Glomerular endothelial cell (primary cell): ENCODE measurements around the gene SDR42E1. TPM values are rescaled to one million over a fixed set of nuclear protein-coding genes. Genes with fewer than 3 reads are reported as not detected.
"Not testable (repeated sequence)": the region's sequence is repeated elsewhere in the genome, so short reads cannot be mapped to it uniquely, and the experiment has no call there.

Experiments
- DNase-seq: peaks from one replicate; pipeline ENCODE4 v3.0.0-alpha.2; 2011; ENCODE audit warnings: low read depth, low spot score; ENCODE audit errors: extremely low read depth
- total RNA-seq: library from RNA; depleted of rRNA; stranded (reverse); fragments of >200 nt; gene quantifications from 2 replicates; pipeline ENCODE4 v1.2.3, GENCODE V29; 2015

The SDR42E1 gene
- total RNA-seq, 1 donor from 2014 or later = 3.5 TPM

DNA sequence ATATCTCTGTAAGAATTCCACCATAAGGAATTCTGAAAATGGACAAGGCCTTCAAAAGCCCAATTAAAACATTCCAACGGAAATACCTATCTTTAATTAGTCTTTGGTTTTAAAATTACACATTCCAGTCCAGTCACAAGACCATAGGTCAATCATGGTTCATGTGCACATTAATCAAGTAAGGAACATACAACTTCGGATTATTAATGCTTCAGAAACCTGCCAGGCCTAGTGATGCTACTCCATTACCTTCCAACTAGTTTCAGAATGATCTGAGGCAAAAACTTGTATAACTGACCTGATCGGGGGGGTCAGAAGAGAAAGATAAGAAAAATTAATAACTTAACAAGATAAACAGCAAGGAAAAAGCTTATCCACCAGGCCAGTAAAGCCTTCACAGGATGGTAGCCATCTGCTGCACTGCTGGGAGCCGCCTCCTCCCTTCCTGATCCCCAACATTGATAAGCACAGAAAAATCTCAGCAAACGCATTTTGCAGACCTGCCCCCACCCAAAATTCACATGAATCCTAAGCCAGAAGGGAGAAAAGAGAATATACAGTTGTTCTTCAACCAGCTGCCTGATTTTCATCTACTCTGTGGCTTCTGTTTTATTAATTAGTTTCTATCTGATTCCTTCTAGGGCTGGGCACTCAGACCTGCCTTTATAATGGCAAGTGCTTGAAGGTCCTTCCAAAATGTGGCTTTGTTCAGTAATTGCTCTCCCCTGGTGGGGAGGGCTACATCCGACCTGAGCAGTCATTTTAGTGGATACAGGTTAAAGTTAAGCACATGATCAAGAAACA, 6.0 kb downstream of the SDR42E1 start:
- no peak for DNase-seq

GRCh38 chr16:82004601-82005000, 6.7 kb downstream of the SDR42E1 start:
- DNase-seq = no peak

DNA sequence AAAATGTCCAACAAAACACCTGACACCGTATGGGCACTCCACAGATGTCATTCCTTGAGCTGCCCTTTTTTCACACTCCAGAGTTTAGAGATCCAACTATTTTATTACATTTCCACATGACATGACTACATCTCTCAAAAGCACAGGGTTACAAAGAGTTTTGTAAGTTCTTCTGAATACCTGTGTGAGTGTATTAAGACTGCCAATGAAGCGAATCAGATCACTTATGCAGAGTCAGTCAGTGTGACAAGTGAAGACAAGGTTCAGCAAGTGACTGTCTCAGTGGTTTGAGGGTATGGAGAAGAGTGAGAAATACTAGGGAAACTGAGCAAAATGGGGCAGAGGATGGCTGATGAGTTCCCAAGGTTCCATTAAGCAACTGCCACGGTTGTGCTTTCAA, 8.4 kb downstream of the SDR42E1 start:
- DNase-seq = no peak

DNA sequence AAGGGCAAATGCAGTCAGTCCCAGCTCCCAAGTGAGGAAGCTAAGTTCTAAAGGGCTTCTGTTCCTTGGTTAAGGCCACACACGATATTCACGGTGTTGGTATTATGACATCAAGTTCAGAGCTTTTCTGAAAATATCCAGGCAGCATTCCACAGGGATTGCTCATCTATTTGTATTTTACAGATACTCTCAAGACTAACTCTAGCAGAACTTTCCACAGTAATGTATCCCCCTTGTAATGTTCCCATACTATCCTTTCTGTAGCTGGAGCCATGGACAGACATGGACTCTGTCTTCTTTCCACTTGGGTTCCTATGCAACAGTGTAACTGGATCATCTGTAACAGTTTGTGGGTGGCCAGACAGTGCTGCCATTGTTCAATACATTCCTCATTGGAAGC, 13.5 kb downstream of the SDR42E1 start:
- DNase-seq = no peak

- DNase-seq = peak; percentile 86
Measured at GRCh38 chr16:81996664-81997509, 14.4 kb downstream of the SDR42E1 start.

GRCh38 chr16:81995651-81996050, 15.6 kb downstream of the SDR42E1 start:
- DNase-seq = peak; percentile 69

DNA sequence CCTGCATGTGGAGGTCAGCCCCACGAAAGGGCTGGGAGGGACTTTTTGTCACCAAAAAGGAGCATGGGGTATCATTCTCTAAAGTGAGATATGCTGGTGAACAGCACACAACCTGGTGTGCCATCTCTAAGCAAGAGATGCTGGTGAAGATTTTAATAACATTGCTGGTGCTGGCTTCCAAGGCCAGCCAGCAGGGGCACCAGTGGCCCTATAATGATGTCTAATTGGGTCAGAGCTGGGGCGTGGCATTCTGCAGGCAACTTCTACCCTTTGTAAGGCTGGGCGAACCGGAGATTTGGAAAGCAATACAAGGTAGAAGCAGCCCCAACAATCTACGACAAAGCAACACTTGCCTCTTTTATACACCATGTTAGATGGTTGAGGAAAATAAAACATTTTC, 16.8 kb downstream of the SDR42E1 start:
- no peak for DNase-seq

DNA sequence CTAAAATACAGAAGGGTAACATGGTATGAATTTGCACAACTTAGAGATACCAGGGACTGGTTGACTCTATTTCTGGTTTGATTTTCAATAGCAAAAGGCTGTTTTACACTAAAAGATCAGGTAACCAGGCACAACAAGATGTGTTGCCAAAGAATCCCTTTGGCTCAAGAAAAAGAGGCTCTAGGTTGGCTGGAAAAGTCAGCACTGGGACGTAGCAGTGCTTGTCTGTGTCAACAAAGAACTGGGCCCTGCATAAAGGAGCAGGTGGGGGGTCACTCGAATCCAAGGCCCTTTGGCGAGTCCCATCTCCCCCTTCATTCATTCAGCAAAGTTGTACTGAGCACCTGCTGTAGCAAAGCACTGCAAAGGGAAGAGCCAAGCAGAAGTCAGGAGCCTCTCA, 18.4 kb downstream of the SDR42E1 start:
- no peak for DNase-seq

- no peak for DNase-seq
Measured at GRCh38 chr16:81987706-81988105, 23.6 kb downstream of the SDR42E1 start.

DNA sequence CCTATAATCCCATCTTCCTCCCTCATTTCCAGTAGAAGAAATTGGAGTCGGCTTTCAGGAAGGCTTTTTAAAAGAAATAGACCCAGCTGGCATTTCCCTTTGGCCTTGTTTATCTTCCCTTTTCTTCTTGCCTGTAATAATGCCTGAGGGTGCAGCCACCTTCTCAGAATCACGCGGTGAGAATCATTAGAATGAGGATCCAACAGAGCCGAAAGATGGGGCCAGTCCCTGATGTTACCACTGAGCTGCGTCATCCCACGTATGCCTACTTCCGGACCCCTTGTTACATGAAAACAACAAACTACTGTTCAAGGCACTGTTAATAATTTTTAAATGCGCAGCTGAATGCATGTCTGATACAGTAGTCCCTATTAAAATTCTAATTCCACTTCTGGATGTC, 24.1 kb downstream of the SDR42E1 start:
- no peak for DNase-seq

- DNase-seq = not testable (repeated sequence)
Measured at GRCh38 chr16:81977335-81977942, 33.8 kb downstream of the SDR42E1 start.

DNA sequence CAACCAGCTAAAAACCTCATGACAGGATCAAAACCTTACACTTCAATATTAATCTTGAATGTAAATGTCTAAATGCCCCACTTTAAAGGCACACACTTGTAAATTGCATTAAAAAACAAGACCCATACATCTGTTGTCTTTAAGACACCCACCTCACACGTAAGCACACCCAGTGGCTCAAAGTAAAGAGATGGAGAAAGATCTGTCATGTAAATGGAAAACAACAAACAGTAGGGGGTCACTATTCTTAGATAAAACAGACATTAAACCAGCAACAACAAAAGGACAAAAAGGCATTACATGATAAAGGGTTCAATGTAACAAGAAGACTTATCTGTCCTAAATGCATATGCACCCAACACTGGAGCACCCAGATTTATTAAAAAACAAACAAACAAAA, 35.6 kb downstream of the SDR42E1 start:
- DNase-seq = no peak

DNA sequence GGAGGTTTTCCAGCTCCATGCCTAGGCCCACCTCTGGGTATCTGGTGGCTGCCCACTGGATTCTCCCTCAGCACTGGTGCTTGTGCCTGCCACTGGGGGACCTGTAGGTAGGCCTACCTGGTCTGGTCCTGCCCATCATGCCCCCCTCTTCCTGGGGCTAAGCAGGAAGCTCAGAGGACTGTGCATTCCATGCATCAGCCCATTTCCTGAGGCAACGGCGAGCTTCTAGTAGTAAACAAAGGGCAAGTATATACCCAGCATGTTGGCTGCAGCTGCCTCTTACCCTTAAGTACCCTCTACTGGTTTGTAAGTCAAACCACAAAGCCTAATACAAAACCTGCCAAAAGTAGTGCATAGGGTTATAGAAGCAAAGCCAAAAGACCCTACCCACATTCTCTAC, 37.5 kb downstream of the SDR42E1 start:
- DNase-seq = no peak

- DNase-seq = no peak
Measured at GRCh38 chr16:81971853-81972252, 39.4 kb downstream of the SDR42E1 start.

DNA sequence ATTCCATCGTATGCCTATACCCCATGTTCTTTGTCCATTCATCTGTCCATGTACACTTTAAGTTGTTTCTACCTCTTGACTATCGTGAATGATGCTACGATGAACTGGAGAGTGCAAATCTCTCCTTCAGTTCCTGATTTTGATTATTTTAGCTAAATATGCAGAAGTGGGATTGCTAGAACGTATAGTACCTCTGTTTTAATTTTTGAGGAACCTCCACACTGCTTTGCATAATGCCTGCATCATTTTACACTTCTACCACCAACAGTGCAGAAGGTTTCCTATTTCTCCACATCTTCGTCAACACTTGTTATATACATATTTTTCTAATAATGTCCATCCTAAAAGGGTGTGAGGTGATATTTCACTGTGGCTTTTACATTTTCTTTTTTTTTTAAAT, 43.9 kb downstream of the SDR42E1 start:
- DNase-seq = no peak

DNA sequence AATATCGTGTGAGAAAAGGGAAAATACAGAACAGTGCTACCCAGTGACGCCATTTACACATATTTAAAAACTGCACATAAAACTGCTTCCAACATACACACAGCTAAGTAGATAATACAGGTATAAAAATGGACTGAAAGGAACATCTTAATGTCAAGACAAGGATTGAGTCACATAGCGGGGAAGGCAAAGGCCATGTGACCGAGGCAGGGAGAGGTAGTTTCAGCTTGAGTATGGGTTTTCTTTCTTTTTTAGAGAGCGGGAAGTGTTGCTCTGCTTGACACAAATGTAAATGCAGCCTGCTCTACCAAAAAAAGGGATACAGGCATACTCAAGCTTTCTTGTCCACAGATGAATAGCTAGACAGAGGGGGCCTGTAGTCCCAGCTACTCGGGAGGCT, 46.5 kb downstream of the SDR42E1 start:
- no peak for DNase-seq

DNA sequence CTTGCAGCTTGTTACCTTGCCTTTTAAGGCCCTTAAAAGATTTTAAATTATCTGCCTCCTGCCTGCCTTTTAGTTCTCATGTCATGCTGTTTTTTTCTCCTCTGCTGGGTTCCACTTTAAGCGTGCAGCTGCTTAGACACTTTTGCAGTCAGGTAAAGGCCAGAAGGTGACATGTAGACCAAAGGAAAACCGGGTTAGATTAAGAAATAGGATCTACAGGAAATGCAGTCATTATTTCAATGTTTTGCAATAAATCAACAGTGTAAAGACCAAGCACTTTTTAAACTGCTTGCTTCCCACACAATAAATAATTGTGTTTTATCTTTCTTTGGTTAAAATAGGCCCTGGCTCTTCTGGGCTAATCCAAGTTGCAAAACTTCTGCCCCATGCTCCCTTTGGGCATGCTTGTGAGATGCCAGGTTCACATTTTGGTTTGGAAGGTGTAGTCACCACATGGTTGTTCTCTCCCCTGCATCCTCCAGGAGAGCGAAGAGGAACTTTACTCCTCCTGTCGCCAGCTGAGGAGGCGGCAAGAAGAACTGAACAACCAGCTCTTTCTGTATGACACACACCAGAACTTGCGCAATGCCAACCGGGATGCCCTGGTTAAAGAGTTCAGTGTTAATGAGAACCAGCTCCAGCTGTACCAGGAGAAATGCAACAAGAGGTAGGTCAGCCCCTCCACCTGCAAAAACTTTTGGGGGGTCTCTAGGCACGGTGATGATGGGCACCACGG, 54.9 kb downstream of the SDR42E1 start:
- DNase-seq = no peak

DNA sequence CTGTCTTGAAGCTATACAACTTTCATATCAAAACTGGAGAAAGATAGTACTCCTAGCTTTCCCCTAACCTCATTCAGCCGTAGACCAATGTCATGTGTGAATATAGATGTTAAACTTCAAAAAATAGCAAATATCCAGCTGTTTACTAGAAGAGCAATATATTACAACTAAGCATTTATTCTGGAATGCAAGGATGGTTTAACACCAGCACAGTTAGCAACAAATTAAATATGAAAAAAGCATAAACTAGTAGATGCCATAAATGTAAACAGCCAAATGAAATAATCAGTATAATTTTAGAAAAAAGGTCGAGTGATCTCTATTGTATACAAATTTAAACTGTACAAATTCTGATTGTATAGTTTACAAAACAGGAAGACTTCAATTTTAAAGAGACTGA, 59.7 kb downstream of the SDR42E1 start:
- DNase-seq = no peak

GRCh38 chr16:81946206-81946605, 65.1 kb downstream of the SDR42E1 start:
- DNase-seq = no peak

DNA sequence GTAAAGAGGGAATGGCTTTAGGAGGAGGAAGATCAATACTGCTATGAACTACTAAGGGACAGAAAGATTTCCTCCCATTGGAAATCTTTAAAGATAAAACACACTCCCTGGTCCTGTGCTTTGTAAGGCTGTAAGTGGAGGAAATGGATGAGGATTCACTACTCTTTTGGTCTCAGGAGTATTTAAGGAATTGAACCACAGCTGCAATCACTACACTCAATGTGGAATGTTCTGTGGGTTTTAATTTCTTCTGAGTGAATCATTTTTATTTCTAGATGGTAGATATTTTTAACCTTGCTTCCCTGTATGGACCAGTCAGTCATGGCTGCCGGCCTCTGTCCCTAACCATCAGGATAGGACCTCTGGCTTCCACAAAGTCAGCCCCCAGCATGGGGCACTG, 65.6 kb downstream of the SDR42E1 start:
- DNase-seq = no peak

GRCh38 chr16:81942007-81942601, 69.2 kb downstream of the SDR42E1 start:
- no peak for DNase-seq
